Epidermal melanocyte (primary cell): ENCODE data around the gene NPIPB6.
"Not testable (repeated sequence)": the region's sequence is repeated elsewhere in the genome, so short reads cannot be mapped to it uniquely, and the experiment has no call there.

ENCODE experiments used
- DNase-seq: peaks from one replicate; pipeline ENCODE4 v3.0.0; 2011; ENCODE audit warnings: low spot score; ENCODE audit not compliant: insufficient read length

NPIPB6 gene

GRCh38 chr16:28363408-28363807 is at the start of gene NPIPB6:
Gene NPIPB6 (minus strand): TSS chr16:28363508. CDS start chr16:28362822, 686 bp downstream.
- DNase-seq, result not testable (repeated sequence)

GRCh38 chr16:28403220-28404072 is 40.1 kb upstream of the NPIPB6 start, which contains the start of gene EIF3CL:
Gene EIF3CL (minus strand): TSS chr16:28403841. CDS start chr16:28403618, 223 bp downstream.
- not testable (repeated sequence) for DNase-seq

- not testable (repeated sequence) for DNase-seq
Observed at GRCh38 chr16:28392054-28392453, 28.7 kb upstream of the NPIPB6 start.

DNA sequence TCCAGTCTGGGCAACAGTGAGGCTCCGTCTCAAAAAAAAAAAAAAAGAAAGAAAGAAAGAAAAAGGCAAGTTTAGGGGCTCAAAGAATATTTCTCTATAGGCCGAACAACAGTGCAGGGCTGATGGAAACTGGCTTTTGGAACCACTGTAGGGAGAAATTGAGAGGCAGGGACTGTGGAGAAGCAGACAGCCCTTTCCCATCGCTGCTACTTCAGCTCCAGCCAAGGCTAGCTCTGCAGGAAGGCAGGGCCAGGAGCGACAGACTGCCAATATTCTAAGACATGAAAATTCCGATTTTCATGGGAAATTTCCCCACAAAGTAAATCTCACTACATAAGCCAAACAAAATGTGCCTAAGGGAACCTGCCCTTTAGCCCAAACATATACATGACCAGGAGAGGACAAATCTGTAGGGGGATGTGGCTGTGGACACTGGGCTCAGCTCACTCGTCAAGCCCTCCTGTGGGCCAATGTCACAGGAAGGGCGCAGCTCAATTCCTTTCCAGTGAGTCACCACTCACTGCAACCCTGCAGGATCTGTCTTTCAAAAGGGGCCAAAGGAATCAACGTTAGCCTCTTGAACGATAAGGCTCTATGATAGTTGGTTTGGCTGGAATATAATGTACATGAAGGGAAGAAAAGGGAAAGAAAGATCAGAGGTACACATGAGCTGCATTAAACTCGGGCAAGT is 19.0 kb upstream of the NPIPB6 start:
- DNase-seq, result not testable (repeated sequence)

GRCh38 chr16:28377822-28378221 is 14.5 kb upstream of the NPIPB6 start:
- DNase-seq, result not testable (repeated sequence)

GRCh38 chr16:28377108-28377625 is 13.9 kb upstream of the NPIPB6 start:
- not testable (repeated sequence) for DNase-seq

DNA sequence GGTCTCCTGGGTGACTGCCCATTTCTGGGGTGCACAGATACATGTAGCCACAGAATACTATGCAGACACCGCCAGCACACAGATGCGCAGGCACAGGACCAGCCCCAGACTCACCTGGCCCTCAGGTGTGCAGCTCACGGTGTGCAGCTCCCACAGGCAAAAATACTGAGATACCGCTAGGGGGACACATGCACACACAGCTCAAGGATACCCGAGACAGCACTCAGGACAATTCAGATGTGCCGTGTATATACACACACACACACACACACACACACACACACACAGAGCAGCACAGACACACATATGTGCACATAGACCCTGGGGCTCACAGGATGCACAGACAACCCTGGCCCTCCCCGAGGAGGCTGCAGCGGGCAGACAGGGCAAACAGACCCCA is 11.8 kb upstream of the NPIPB6 start:
- DNase-seq, result not testable (repeated sequence)

DNA sequence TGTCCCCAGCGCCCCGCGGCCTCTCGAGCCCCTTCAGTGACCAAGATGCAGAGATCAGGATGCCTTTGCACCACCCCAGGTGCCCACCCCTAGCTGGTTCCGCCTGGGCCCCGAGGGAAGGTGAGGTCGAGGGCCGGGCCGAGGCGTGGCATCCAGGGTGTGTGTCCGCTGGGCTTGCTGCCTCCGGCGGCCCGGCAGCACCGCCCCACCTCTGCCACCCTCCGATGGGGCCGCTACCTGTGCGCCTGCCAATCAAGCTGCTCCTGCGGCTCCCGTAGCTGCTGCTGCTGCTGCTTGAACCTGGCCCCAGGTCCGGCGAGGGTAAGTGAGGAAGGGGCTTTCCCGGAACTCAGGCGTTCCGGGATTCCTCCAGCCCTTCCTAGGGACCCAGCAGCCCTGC is 11.0 kb upstream of the NPIPB6 start:
- DNase-seq, result not testable (repeated sequence)

- not testable (repeated sequence) for DNase-seq
Observed at GRCh38 chr16:28367926-28368325, 4.6 kb upstream of the NPIPB6 start.

DNA sequence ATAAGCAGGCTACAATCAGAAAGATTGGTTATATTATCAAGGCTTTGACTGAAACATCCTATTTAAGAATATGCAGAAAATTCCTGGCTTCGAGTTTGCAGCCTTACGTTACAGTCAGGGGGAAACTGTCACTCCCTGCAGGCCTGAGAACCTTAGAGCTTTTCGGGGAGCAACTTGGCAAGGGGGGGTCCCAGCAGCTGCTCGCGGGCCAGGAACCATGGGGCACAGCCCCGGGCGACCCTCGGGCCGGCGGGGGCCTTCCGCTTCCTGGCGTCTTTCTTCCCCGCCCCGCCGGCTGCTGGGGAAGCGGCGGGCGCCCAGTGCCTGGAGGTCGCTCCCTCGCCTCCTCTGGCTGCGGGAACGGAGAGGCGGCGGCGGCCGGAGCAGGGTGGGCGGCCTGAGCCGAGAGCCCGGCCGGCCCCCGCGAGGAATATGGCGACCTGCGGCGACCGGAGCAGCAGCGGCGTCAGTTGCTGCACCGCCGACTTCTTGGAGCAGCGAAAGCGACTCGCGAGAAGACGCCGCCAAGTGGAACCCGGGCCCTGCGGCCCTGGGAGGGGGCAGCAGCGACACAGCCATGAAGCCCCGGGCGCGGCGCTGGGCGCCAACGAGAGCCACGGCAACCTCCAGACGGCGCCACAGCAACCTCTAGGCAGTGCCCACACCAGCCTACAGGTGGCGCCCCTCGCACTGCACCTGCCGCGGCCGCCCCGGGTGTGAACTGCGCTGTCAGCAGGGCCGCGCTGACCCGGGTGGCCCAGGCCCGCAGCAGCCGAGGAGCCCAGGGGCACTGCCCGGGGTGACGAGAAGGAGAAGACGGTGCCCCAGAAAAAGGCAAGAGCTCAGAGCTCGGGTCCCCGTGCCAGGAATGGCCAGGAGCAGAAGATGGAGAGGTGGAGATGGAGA is 1.2 kb upstream of the NPIPB6 start:
- DNase-seq, result not testable (repeated sequence)

DNA sequence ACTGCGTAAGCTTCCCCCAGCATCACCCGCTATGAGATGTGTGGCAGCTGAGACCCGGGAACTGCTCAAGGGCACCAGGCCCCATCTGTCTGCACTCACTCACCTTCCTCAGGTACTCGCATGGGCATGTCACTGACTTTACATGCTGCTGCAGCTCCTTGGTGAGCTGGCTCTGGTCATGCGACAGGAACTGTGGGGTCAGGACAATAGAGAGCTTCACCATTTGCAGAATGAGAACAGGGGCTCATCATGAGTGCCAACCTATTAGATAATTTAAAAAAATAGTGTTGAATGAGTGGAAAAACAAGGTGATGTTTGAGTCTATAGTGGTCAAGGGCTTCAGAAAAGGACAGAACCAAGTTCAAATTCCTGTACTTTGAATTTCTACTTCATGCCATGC is 708 bp downstream of the NPIPB6 start:
- DNase-seq, result not testable (repeated sequence)

- not testable (repeated sequence) for DNase-seq
Observed at GRCh38 chr16:28338230-28338629, 25.1 kb downstream of the NPIPB6 start.

DNA sequence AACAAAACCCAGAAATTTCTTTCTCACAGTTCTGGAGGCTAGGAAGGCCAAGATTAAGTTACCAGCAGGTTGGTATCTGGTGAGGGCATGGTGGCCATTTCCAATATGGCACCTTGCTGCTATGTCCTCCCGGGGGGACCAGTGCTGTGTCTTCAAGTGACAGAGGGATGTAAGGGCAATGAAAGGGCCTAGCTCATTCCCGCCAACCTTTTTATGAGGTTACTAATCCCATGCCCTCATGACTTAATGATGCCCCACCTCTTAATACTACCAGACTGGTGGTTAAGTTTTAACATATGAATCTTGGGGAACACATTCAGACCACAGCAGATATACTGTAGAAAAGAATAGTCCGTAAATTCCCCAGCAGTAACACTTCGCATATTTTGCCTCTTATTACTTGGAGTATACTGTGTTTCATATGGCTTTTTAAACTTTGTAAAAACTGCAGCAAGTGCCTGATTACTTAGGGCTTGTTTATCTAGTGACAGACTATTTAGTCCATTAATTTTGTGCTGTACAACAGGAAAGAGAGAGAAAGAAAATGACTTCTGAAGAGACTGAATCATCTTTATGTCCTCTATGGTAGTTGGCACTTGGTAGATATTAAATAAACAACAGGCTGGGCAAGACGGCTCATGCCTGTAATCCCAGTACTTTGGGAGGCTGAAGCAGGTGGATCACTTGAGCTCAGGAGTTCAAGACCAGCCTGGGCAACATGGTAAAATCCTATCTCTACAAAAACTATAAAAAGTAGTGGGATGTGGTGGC is 26.2 kb downstream of the NPIPB6 start:
- DNase-seq, result not testable (repeated sequence)

DNA sequence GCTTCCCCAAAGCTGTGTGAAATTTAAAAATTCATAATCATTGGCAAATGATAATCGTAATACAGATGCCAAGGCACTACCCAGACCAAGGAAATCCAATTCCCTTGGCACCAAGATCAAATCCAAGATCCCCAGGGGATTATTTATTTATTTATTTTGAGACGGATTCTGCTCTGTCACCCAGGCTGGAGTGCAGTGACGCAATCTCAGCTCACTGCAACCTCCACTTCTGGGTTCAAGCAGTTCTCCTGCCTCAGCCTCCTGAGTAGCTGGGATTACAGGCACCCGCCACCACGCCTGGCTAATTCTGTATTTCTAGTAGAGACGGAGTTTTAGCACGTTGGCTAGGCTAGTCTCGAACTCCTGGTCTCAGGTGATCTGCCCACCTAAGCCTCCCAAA is 27.6 kb downstream of the NPIPB6 start:
- DNase-seq, result not testable (repeated sequence)

- DNase-seq, result not testable (repeated sequence)
Observed at GRCh38 chr16:28332632-28333031, 30.7 kb downstream of the NPIPB6 start.

GRCh38 chr16:28330981-28331380 is 32.3 kb downstream of the NPIPB6 start:
- DNase-seq, result not testable (repeated sequence)

DNA sequence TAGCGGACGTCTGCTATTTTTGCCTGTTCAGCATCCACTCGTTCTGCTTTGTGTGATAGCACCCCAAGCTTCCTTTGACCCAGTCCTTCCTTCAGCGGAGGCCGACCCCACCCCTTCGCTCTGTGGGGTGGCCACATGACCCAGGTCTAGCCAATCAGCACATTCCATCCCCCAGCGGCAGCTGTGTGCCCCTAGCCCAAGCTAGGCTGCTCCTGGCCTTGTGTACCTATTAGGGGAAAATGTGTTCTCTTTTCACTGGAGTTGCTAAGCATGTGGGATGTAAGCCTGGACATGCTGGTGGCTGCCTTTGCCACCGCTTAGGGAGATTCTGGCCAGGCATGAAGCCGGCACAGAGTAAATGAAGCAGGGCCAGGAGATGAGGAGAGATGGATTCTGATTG is 33.1 kb downstream of the NPIPB6 start:
- DNase-seq, result not testable (repeated sequence)

GRCh38 chr16:28326881-28327610 is 36.3 kb downstream of the NPIPB6 start:
- DNase-seq, result peak; percentile 61

DNA sequence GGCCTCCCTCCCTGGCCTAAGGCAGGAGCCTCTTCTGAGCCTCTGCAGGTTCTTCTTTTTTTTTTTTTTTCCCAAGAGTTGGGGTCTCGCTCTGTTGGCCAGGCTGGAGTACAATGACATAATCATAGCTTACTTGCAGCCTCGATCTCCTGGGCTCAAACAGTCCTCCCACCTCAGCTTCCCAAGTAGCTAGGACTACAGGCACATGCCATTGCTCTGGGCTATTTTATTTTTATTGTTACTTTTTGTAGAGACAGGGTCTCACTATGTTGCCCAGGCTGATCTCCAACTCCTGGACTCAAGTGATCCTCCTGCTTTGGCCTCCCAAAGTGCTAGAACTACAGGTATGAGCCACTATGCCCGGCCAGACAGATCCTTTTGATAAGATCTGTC is 38.4 kb downstream of the NPIPB6 start:
- DNase-seq, result no peak
